NT2/D1 (cell line): Measurements from ENCODE around the gene LPAR1.

Experiments used
- YY1 ChIP-seq: IDR thresholded peaks from 2 replicates; pipeline ENCODE4 v1.6.1; 2011; ENCODE audit not compliant: insufficient read length, insufficient read depth
- ZNF274 ChIP-seq: IDR thresholded peaks from 2 replicates; pipeline ENCODE4 v1.6.1; 2011; ENCODE audit warnings: mild to moderate bottlenecking, low read depth, low read length

DNA sequence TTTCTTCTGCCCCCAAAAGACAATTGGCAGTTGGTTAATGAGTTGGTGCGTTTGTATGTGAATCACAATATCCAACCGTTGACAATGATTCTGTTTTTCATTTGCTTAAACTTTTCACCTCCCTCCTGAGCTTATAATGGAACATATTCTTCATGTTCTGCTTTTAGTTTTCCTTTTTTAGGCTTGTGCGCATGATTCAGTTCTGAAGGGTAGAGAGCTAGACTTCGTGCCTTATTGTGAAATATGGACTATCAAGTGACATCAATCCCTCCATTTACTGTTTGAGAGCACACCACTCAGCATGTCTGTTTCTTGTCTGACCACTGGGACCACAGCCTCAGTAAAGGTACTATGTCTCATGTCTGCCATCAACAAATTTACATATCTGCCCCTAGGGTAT lies 30.5 kb upstream of the LPAR1 start:
- TF ChIP-seq ZNF274 (no peak), YY1 (no peak)
